ENCODE measurements around the gene ZNF687. TPM values are rescaled to one million over a fixed set of nuclear protein-coding genes. Genes with fewer than 3 reads are reported as not detected.

Gene ZNF687
- total RNA-seq, 1 donor: 15.9 TPM

GRCh38 chr1:151286619-151287340, 4.7 kb downstream of the ZNF687 start:
- Histone ChIP-seq H4K20me1 (ENCODE audit: insufficient read depth, low read length) (peaks cover 24% of the 10 kb centered on the region), H3K4me3 (ENCODE audit: insufficient read depth, low read length) (no peak overlapping the region), H3K9me3 (ENCODE audit: low read depth, low read length) (no peaks in the 10 kb centered on the region), H3K4me1 (ENCODE audit: insufficient read depth, low read length) (peaks cover 4% of the 10 kb centered on the region), H3K79me2 (ENCODE audit: insufficient read depth, low read length) (peaks cover 44% of the 10 kb centered on the region), H3K4me2 (ENCODE audit: insufficient read depth, low read length) (no peak overlapping the region), H3K27me3 (ENCODE audit: insufficient read depth, low read length) (no peaks in the 10 kb centered on the region), H3K27ac (ENCODE audit: low read depth, low read length) (no peak overlapping the region), H3K36me3 (ENCODE audit: insufficient read depth, low read length) (peaks cover 54% of the 10 kb centered on the region), H2AFZ (ENCODE audit: low read length) (no peak overlapping the region)
- TF ChIP-seq CTCF (IDR thresholded peaks at IDR 0.05; ENCODE audit: extremely low read depth, low read depth, low read length): no peak
- DNase-seq (ENCODE audit: insufficient read length, low spot score, missing footprints): peak; percentile 76

GRCh38 chr1:151287341-151287699, 5.2 kb downstream of the ZNF687 start:
- peaks cover 42% of the 10 kb centered on the region for H3K79me2 ChIP-seq (ENCODE audit: insufficient read depth, low read length)
- peaks cover 24% of the 10 kb centered on the region for H4K20me1 ChIP-seq (ENCODE audit: insufficient read depth, low read length)
- peaks cover 59% of the 10 kb centered on the region for H3K36me3 ChIP-seq (ENCODE audit: insufficient read depth, low read length)

GRCh38 chr1:151287767-151288500, 5.8 kb downstream of the ZNF687 start:
- H3K36me3 ChIP-seq (ENCODE audit: insufficient read depth, low read length): peaks cover 66% of the 10 kb centered on the region

More at GRCh38 chr1:151287341-151287699, 5.2 kb downstream of the ZNF687 start:
- Histone ChIP-seq H3K4me3 (ENCODE audit: insufficient read depth, low read length) (no peak overlapping the region), H3K27ac (ENCODE audit: low read depth, low read length) (no peak overlapping the region), H3K4me2 (ENCODE audit: insufficient read depth, low read length) (no peak overlapping the region), H3K27me3 (ENCODE audit: insufficient read depth, low read length) (no peaks in the 10 kb centered on the region), H3K4me1 (ENCODE audit: insufficient read depth, low read length) (peaks cover 4% of the 10 kb centered on the region), H3K9me3 (ENCODE audit: low read depth, low read length) (no peaks in the 10 kb centered on the region), H2AFZ (ENCODE audit: low read length) (no peak overlapping the region)
- TF ChIP-seq CTCF (IDR thresholded peaks at IDR 0.05; ENCODE audit: extremely low read depth, low read depth, low read length): no peak
- no peak for DNase-seq (ENCODE audit: insufficient read length, low spot score, missing footprints)

More at GRCh38 chr1:151287767-151288500, 5.8 kb downstream of the ZNF687 start:
- peak; percentile 81 for DNase-seq (ENCODE audit: insufficient read length, low spot score, missing footprints)
- TF ChIP-seq CTCF (IDR thresholded peaks at IDR 0.05; ENCODE audit: extremely low read depth, low read depth, low read length): no peak
- Histone ChIP-seq H3K9me3 (ENCODE audit: low read depth, low read length) (no peaks in the 10 kb centered on the region), H3K27ac (ENCODE audit: low read depth, low read length) (no peak overlapping the region), H3K4me3 (ENCODE audit: insufficient read depth, low read length) (no peak overlapping the region), H3K27me3 (ENCODE audit: insufficient read depth, low read length) (no peaks in the 10 kb centered on the region), H2AFZ (ENCODE audit: low read length) (no peak overlapping the region), H3K79me2 (ENCODE audit: insufficient read depth, low read length) (peaks cover 36% of the 10 kb centered on the region), H3K4me1 (ENCODE audit: insufficient read depth, low read length) (peaks cover 4% of the 10 kb centered on the region), H3K4me2 (ENCODE audit: insufficient read depth, low read length) (no peak overlapping the region), H4K20me1 (ENCODE audit: insufficient read depth, low read length) (peaks cover 24% of the 10 kb centered on the region)

Data from osteoblast (primary cell).